Upper lobe of left lung (tissue), 4 donors: ENCODE measurements around the gene TNFAIP8L3.

Experiments used
- CTCF ChIP-seq, 6 experiments: fragments of 450-650 bp in 4 of 6; fragments of 200-600 bp in 2 of 6; sonication (generic) in 2 of 6; IDR thresholded peaks; one replicate each; pipeline ENCODE4 v1.5.1; 2016 to 2019; ENCODE audit warnings: antibody characterized with exemption in 6 of 6
- EP300 ChIP-seq, 4 donors: sonication (generic); formaldehyde crosslinking; IDR thresholded peaks; one replicate each; pipeline ENCODE4 v1.5.1; 2017; ENCODE audit warnings: antibody characterized with exemption in 4 of 4, control low read depth in 2 of 4
- POLR2A ChIP-seq, 4 donors: fragments of 450-650 bp; IDR thresholded peaks; one replicate each; pipeline ENCODE4 v1.5.1; 2016 to 2017; ENCODE audit warnings: antibody characterized with exemption in 4 of 4, mild to moderate bottlenecking in 2 of 4

- TF ChIP-seq CTCF (IDR thresholded peaks at IDR 0.05), result no peak
- TF ChIP-seq POLR2A (IDR thresholded peaks at IDR 0.05), result no peak
- TF ChIP-seq EP300 (IDR thresholded peaks at IDR 0.05), result no peak
Measured at GRCh38 chr15:51114437-51115119, 19.9 kb upstream of the TNFAIP8L3 start.
